ENCODE measurements around the gene NR3C1. TPM values are rescaled to one million over a fixed set of nuclear protein-coding genes. Genes with fewer than 3 reads are reported as not detected.
"Not testable (repeated sequence)": the region's sequence is repeated elsewhere in the genome, so short reads cannot be mapped to it uniquely, and the experiment has no call there.

Gene NR3C1
- total RNA-seq, 1 donor, result 55.7 TPM

DNA sequence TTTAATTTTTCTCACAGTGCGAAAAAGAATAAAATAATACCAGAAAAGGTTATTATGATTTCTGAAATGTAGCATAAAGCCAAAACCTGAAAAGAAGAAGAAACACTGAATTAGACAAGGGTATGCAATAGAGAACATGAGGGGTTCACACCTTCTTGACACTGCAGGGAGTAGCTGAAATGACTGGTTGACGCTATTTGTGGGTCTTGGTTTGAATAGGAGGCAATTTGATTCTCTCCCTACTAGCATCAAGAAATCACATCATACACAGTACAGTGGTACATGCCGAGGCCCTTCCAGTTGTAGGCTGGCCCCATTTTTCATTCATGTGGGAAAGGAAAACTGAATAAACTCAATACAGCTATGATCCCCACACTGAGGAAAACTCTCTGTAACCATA lies 68.6 kb downstream of the NR3C1 start:
- TF ChIP-seq, protein P1, sequence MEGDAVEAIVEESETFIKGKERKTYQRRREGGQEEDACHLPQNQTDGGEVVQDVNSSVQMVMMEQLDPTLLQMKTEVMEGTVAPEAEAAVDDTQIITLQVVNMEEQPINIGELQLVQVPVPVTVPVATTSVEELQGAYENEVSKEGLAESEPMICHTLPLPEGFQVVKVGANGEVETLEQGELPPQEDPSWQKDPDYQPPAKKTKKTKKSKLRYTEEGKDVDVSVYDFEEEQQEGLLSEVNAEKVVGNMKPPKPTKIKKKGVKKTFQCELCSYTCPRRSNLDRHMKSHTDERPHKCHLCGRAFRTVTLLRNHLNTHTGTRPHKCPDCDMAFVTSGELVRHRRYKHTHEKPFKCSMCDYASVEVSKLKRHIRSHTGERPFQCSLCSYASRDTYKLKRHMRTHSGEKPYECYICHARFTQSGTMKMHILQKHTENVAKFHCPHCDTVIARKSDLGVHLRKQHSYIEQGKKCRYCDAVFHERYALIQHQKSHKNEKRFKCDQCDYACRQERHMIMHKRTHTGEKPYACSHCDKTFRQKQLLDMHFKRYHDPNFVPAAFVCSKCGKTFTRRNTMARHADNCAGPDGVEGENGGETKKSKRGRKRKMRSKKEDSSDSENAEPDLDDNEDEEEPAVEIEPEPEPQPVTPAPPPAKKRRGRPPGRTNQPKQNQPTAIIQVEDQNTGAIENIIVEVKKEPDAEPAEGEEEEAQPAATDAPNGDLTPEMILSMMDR (IDR thresholded peaks at IDR 0.05; ENCODE audit: insufficient read depth, low read depth, low read length), result no peak
- no peak for DNase-seq (ENCODE audit: low read depth)
- H3K4me3 ChIP-seq (ENCODE audit: low read depth, low read length), result no peak overlapping the region

DNA sequence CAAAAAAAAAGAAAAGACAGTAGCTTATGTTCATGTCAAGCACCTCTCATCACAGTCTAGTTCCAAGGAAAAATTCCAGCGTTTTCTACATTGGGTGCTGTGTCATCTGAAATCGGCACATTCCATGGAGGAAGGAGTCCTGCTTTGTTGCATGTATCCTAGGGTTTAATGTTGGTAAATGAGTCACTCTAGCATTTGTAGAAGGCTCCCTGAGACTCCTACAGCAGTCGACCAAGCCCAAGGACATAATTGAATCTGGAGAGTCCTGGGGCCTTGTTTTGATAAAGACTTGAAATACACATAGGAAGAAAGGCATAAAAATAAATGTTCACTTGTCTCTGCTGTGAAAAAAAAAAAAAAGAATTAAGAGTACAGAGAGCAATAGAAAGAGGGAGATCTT lies 69.1 kb downstream of the NR3C1 start:
- not testable (repeated sequence) for DNase-seq (ENCODE audit: low read depth); H3K4me3 ChIP-seq (ENCODE audit: low read depth, low read length)

DNA sequence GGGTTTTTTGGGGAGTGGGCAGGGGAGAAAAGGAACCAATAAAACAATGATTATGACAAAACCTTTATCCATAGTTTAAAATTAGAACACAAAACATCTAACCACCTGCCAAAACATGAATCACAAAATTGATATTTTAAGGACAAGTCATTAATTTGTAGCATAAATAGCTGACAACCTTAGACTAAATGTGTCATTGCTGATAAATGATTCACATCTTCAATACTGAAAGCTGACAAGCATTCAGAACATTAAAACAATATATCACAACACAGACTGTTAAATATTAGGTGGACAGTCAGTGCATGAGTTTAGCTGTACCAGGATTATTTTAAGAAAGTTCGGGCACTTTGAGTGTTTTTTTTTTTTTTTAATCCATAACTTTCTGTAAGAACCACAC lies 71.5 kb downstream of the NR3C1 start:
- TF ChIP-seq, protein P1 (IDR thresholded peaks at IDR 0.05; ENCODE audit: insufficient read depth, low read depth, low read length), result no peak
- H3K4me3 ChIP-seq (ENCODE audit: low read depth, low read length), result no peak overlapping the region
- no peak for DNase-seq (ENCODE audit: low read depth)

DNA sequence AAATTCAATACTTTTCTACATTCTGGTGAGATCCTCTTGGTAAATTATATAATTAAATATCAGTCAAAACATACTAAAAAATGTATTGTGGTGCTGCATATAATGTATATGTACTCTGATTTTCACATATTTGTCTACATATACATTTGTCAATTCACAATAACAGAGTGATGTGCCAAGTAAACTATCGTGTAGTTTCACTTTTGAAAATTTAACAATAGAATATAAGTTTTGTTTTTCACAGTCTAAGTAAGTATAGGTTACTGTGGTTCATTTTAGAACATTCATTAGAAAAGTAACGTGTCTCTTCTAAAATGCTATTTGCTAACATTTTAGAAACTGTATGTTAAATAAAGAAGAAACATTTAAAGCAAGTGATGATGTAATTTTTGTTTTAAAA lies 73.6 kb downstream of the NR3C1 start:
- no peak overlapping the region for H3K4me3 ChIP-seq (ENCODE audit: low read depth, low read length)

DNA sequence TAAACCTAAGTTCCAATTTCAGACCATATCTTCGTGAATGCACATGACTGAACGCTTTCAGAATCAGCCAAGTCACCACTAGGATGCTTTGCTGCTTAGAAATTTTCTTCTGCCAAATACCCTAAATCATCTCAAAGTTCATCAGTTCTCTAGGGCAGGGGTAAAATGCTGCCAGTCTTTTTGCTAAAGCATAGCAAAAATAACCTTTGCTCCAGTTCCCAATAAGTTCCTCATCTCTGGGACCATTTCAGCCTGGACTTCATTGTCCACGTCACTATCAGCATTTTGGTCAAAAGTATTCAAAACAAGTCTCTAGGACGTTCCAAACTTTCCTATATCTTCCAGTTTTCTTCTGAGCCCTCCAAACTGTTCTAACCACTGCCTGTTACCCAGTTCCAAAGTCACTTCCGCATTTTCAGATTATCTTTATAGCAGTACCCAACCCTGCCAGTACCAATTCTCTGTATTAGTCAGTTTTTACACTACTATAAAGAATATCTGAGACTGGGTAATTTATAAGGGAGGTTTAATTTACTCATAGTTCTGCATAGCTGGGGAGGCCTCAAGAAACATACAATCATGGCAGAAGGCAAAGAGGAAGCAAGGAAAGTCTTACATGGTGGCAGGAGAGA lies 74.8 kb downstream of the NR3C1 start:
- TF ChIP-seq, protein P1 (IDR thresholded peaks at IDR 0.05; ENCODE audit: insufficient read depth, low read depth, low read length), result no peak
- H3K4me3 ChIP-seq (ENCODE audit: low read depth, low read length), result no peak overlapping the region
- DNase-seq (ENCODE audit: low read depth), result no peak

More for the DNA sequence above, 73.6 kb downstream of the NR3C1 start:
- no peak for DNase-seq (ENCODE audit: low read depth)
- TF ChIP-seq, protein P1 (IDR thresholded peaks at IDR 0.05; ENCODE audit: insufficient read depth, low read depth, low read length), result no peak

DNA sequence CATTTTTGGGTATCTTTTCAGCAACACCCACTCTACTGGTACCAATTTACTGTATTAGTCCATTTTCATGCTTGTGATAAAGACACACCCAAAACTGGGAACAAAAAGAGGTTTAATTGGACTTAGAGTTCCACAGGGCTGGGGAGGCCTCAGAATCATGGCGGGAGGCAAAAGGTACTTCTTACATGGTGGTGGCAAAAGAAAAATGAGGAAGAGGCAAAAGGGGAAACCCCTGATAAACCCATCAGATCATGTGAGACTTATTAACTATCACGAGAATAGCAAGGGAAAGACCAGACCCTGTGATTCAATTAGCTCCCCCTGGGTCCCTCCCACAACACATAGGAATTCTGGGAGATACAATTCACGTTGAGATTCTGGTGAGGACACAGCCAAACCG lies 78.4 kb downstream of the NR3C1 start:
- H3K4me3 ChIP-seq (ENCODE audit: low read depth, low read length); DNase-seq (ENCODE audit: low read depth): not testable (repeated sequence)

DNA sequence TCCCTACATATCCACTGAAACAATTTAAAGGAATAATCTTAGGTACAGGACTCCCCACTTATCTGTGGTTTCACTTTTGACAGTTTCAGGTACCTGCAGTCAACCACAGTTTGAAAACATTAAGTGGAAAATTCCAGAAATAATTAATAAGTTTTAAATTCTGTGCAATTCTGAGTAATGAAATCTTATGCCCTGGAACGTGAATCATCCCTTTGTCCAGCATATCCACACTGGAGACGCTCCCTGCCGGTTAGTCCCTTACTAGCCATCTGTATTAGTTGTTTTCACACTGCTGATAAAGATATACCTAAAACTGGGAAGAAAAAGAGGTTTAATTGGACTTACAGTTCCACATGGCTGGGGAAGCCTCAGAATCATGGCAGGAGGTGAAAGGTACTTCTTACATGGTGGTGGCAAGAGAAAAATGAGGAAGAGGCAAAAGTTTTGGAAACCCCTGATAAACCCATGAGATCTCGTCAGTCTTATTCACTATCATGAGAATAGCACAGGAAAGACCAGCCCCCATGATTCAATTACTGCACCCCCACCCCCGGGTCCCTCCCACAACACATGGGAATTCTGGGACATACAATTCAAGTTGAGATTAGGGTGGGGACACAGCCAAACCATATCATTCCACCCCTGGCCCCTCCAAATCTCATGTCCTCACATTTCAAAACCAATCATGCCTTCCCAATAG lies 80.4 kb downstream of the NR3C1 start:
- DNase-seq (ENCODE audit: low read depth); H3K4me3 ChIP-seq (ENCODE audit: low read depth, low read length): not testable (repeated sequence)

DNA sequence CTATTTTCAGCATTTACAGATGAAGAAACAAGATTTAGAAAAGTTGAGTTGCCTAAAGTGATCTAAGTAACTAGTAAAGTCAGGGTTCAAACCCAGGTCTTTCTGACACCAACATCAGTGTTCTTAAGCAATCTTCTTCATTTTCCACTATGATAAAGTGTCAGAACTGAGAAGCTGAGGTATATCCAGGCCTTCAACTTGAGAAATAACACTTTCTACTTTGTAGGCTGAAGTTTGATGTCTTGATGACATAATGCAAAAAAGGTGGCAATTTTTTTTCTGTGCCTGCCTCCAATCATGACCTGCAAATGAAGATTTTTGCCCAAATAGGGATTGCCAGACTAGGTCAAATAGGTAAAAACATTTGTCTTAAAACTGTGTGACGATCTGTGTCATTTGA lies 81.3 kb downstream of the NR3C1 start:
- DNase-seq (ENCODE audit: low read depth), result no peak
- no peak overlapping the region for H3K4me3 ChIP-seq (ENCODE audit: low read depth, low read length)
- TF ChIP-seq, protein P1 (IDR thresholded peaks at IDR 0.05; ENCODE audit: insufficient read depth, low read depth, low read length), result no peak
